A549 (cell line): ENCODE measurements around the gene NKAIN4. TPM values are rescaled to one million over a fixed set of nuclear protein-coding genes. Genes with fewer than 3 reads are reported as not detected.

Experiments used
- ATAC-seq, 2 experiments: fragments of 200-7000 bp in 1 of 2; fragments of >200 bp in 1 of 2; cut with Nextera tagmentation in 1 of 2; cut with Tn5 transposase in 1 of 2; 3 replicates each; pipeline versions ENCODE4 v1.8.0 to v1.9.1; 2018 to 2020; ENCODE audit warnings: mild to moderate bottlenecking in 1 of 2, moderate library complexity in 1 of 2
- CTCF ChIA-PET: fragments of 300-600 bp; sonication (Branson Sonifier 250); formaldehyde crosslinking; extraction: SDS; loops from one replicate; lab custom pipeline; 2021; ENCODE audit warnings: antibody characterized with exemption, inconsistent platforms; lab: Yijun Ruan, JAX
- POLR2A ChIA-PET: fragments of 350-600 bp; formaldehyde crosslinking; extraction: SDS; loops from one replicate; lab custom pipeline; 2021; ENCODE audit warnings: antibody characterized with exemption, inconsistent platforms; lab: Yijun Ruan, JAX
- DNase-seq, 2 experiments: peaks; one replicate each; pipeline versions ENCODE4 v3.0.0 to v3.0.0-alpha.2; 2011 to 2016; ENCODE audit warnings: low read depth in 1 of 2, low spot score in 1 of 2
- FAIRE-seq: peaks from 2 replicates; lab custom pipeline; 2011; peaks lifted over from hg19 to GRCh38; lab: Jason Lieb, UNC
- H3K27ac ChIP-seq, 2 experiments: fragments of >200 bp; sonication (Bioruptor Twin); formaldehyde crosslinking; 3 replicates each; pipeline ENCODE4 v1.5.1; 2016 to 2017
- H3K4me1 ChIP-seq: fragments of >200 bp; sonication (Bioruptor Twin); formaldehyde crosslinking; 3 replicates; pipeline ENCODE4 v1.6.1; 2016
- H3K4me2 ChIP-seq: fragments of >200 bp; sonication (Bioruptor Twin); formaldehyde crosslinking; 3 replicates; pipeline ENCODE4 v1.6.1; 2016
- H3K4me3 ChIP-seq: fragments of >200 bp; sonication (Bioruptor Twin); formaldehyde crosslinking; 3 replicates; pipeline ENCODE4 v1.5.1; 2016
- H3K9me3 ChIP-seq: fragments of >200 bp; sonication (Bioruptor Twin); formaldehyde crosslinking; 3 replicates; pipeline ENCODE4 v1.6.1; 2016
- CBX2 ChIP-seq: fragments of 200-600 bp; sonication (generic); IDR thresholded peaks from 2 replicates; pipeline ENCODE4 v1.6.1; 2016; ENCODE audit warnings: low read depth, mild to moderate bottlenecking, borderline replicate concordance
- CBX8 ChIP-seq: fragments of 200-600 bp; sonication (generic); IDR thresholded peaks from 2 replicates; pipeline ENCODE4 v1.6.1; 2016
- EHF ChIP-seq: fragments of 250-450 bp; sonication (Bioruptor Pico); IDR thresholded peaks from 2 replicates; pipeline ENCODE4 v1.5.0; 2020; ENCODE audit warnings: mild to moderate bottlenecking
- EP300 ChIP-seq, 2 experiments: fragments of >200 bp; sonication (Bioruptor Twin); formaldehyde crosslinking; IDR thresholded peaks; 2 replicates in 1 of 2; 3 replicates in 1 of 2; pipeline ENCODE4 v1.6.1; 2016 to 2017
- FOSB ChIP-seq: fragments of 250-450 bp; sonication (Bioruptor Pico); IDR thresholded peaks from 2 replicates; pipeline ENCODE4 v1.5.0; 2020; ENCODE audit warnings: mild to moderate bottlenecking, moderate library complexity
- HOXA7 ChIP-seq: fragments of 250-450 bp; sonication (Bioruptor Pico); IDR thresholded peaks from 2 replicates; pipeline ENCODE4 v1.5.0; 2020; ENCODE audit warnings: mild to moderate bottlenecking, moderate library complexity
- HOXB5 ChIP-seq: fragments of 250-450 bp; sonication (Bioruptor Pico); IDR thresholded peaks from 2 replicates; pipeline ENCODE4 v1.5.0; 2020; ENCODE audit warnings: mild to moderate bottlenecking, moderate library complexity
- KDM1A ChIP-seq: fragments of 200-600 bp; sonication (generic); IDR thresholded peaks from 2 replicates; pipeline ENCODE4 v1.6.1; 2016; ENCODE audit warnings: low read depth, mild to moderate bottlenecking
- NR3C1 ChIP-seq: fragments of >200 bp; sonication (Bioruptor Twin); formaldehyde crosslinking; IDR thresholded peaks from 3 replicates; pipeline ENCODE4 v1.6.1; 2017
- RAD21 ChIP-seq, 2 experiments: fragments of >200 bp in 1 of 2; sonication (Bioruptor Twin) in 1 of 2; formaldehyde crosslinking in 1 of 2; IDR thresholded peaks in 1 of 2; conservative IDR thresholded peaks in 1 of 2; 2 replicates in 1 of 2; 3 replicates in 1 of 2; pipeline ENCODE4 v1.6.1; 2012 to 2018; ENCODE audit warnings: inconsistent platforms in 1 of 2
- RCOR1 ChIP-seq: fragments of 150-350 bp; IDR thresholded peaks from 2 replicates; pipeline ENCODE4 v1.6.1; 2014; ENCODE audit warnings: antibody characterized with exemption, low read length, low read depth
- RNF2 ChIP-seq: fragments of 200-600 bp; sonication (generic); IDR thresholded peaks from 2 replicates; pipeline ENCODE4 v1.6.1; 2016; ENCODE audit warnings: low read depth, mild to moderate bottlenecking, antibody characterized with exemption, moderate library complexity, borderline replicate concordance
- WGBS: methylation state at CpG from one replicate; pipeline ENCODE4 v1.1.6; 2017; ENCODE audit errors: missing lambda C conversion rate; 5-methylcytosine and 5-hydroxymethylcytosine counted together
- polyA plus RNA-seq, 4 experiments: library from polyadenylated mRNA; depleted of rRNA in 3 of 4; stranded (reverse); fragments of >200 nt; fragmentation: RNase III in 1 of 4; extraction: RNeasy Plus Mini Kit Qiagen cat#74134 plus additional on column Dnase treatment in 1 of 4; gene quantifications; 2 replicates in 3 of 4; 3 replicates in 1 of 4; pipeline ENCODE4 v1.2.3, GENCODE V29; 2011 to 2017
- TF ChIP-seq, protein P1 (sequence below): fragments of 150-350 bp; IDR thresholded peaks from 2 replicates; pipeline ENCODE4 v1.6.1; 2014; ENCODE audit warnings: low read depth, mild to moderate bottlenecking, low read length
- TF ChIP-seq, protein P2 (sequence below): fragments of 250-450 bp; sonication (Bioruptor Pico); IDR thresholded peaks from 2 replicates; pipeline ENCODE4 v1.5.0; 2020; ENCODE audit warnings: low read depth, mild to moderate bottlenecking, moderate library complexity
- TF ChIP-seq, protein P3 (sequence below): fragments of >200 bp; sonication (Bioruptor Twin); formaldehyde crosslinking; IDR thresholded peaks from 2 replicates; pipeline ENCODE4 v1.6.1; 2016
- TF ChIP-seq, protein P4 (sequence below): fragments of >200 bp; sonication (Bioruptor Twin); formaldehyde crosslinking; IDR thresholded peaks from 3 replicates; pipeline ENCODE4 v1.5.1; 2016

Gene NKAIN4
- polyA plus RNA-seq, 2 of the 4 experiments (the other 2 are of a cell fraction): 5.8 to 9.7 TPM

DNA sequence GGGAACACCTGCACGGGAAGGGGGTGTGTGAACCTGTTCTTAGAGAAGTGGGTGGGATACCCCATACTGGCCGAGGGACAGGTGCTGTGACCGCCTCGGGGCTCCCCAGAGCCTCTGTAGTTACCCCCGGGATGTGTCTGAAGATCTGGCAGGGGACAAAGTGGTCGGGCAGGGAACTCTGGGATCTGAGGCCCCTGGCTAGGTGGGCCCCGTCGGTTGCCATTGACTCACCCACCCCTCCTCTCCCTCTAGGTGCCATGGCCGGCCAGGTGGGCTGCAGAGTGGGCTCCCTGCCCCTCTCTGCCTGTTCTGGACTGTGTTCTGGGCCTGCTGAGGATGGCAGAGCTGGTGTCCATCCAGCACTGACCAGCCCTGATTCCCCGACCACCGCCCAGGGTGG lies 14.3 kb downstream of the NKAIN4 start:
- no peaks in the 10 kb centered on the region for H3K9me3 ChIP-seq
- TF ChIP-seq FOSB (CRISPR knock-in tag) (no peak), EHF (CRISPR knock-in tag) (no peak), RNF2 (no peak), EP300 (IDR thresholded peaks at IDR 0.05) (no peak), KDM1A (no peak), RAD21 (conservative IDR thresholded peaks at IDR 0.05 in 1 of 2, IDR thresholded peaks at IDR 0.05 in 1 of 2) (no peak), CBX2 (no peak), RCOR1 (no peak), HOXB5 (CRISPR knock-in tag) (no peak)
- TF ChIP-seq, protein P1, sequence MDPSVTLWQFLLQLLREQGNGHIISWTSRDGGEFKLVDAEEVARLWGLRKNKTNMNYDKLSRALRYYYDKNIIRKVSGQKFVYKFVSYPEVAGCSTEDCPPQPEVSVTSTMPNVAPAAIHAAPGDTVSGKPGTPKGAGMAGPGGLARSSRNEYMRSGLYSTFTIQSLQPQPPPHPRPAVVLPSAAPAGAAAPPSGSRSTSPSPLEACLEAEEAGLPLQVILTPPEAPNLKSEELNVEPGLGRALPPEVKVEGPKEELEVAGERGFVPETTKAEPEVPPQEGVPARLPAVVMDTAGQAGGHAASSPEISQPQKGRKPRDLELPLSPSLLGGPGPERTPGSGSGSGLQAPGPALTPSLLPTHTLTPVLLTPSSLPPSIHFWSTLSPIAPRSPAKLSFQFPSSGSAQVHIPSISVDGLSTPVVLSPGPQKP: no peak
- POLR2A ChIA-PET: no interaction called here

DNA sequence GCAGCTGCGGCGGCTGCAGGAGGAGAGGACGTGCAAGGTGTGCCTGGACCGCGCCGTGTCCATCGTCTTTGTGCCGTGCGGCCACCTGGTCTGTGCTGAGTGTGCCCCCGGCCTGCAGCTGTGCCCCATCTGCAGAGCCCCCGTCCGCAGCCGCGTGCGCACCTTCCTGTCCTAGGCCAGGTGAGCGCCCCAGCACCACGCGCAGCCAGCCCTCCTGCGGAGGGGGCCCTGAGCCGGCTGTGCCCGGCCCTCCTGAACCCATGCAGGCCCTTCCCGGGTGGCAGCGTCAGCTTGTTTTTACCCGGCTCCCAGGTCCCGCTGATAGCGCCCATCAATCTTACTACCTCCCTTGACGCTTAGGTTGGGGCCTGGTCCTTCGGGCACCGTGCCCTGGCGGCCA lies 14.8 kb downstream of the NKAIN4 start:
- no peak for ATAC-seq
- peak overlapping the region in 1 of 2 experiments; percentile 99; a peak in 4 of 6 replicates for H3K27ac ChIP-seq
- POLR2A ChIA-PET: no interaction called here
- DNase-seq: no peak
- TF ChIP-seq CBX8 (no peak), HOXA7 (CRISPR knock-in tag) (no peak), NR3C1 (no peak)
- TF ChIP-seq, protein P2, sequence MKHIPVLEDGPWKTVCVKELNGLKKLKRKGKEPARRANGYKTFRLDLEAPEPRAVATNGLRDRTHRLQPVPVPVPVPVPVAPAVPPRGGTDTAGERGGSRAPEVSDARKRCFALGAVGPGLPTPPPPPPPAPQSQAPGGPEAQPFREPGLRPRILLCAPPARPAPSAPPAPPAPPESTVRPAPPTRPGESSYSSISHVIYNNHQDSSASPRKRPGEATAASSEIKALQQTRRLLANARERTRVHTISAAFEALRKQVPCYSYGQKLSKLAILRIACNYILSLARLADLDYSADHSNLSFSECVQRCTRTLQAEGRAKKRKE (CRISPR knock-in tag): no peak
- TF ChIP-seq, protein P3, sequence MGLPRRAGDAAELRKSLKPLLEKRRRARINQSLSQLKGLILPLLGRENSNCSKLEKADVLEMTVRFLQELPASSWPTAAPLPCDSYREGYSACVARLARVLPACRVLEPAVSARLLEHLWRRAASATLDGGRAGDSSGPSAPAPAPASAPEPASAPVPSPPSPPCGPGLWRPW: no peak
- TF ChIP-seq, all 56 proteins: peak for 0
- CTCF ChIA-PET: interaction anchor here (1.5 to 11.7 kb wide), 3 partner anchors 14 to 56 kb away, joined by 3 to 131 read pairs (median 60); partner anchors contain the start of gene NKAIN4
- H3K9me3 ChIP-seq: no peaks in the 10 kb centered on the region
- WGBS: 97% methylated on average over 25 of the region's 30 CpGs
- FAIRE-seq: no peak
- H3K4me1 ChIP-seq: peaks cover 64% of the 10 kb centered on the region
- H3K4me3 ChIP-seq: no peak overlapping the region
- no peak overlapping the region for H3K4me2 ChIP-seq

More for the DNA sequence above, 14.3 kb downstream of the NKAIN4 start:
- H3K4me2 ChIP-seq: no peak overlapping the region
- ATAC-seq (no peak), DNase-seq (no peak), FAIRE-seq (no peak)
- H3K4me3 ChIP-seq: no peak overlapping the region
- 87% methylated on average over 10 of the region's 11 CpGs for WGBS
- CTCF ChIA-PET: interaction anchor here (1.4 to 11.7 kb wide), 4 partner anchors 9 to 57 kb away, joined by 3 to 131 read pairs (median 32); partner anchors contain the start of gene NKAIN4
- peaks cover 58% of the 10 kb centered on the region for H3K4me1 ChIP-seq
- peak overlapping the region; percentile 17 to 99; a peak in 4 of 6 replicates for H3K27ac ChIP-seq

DNA sequence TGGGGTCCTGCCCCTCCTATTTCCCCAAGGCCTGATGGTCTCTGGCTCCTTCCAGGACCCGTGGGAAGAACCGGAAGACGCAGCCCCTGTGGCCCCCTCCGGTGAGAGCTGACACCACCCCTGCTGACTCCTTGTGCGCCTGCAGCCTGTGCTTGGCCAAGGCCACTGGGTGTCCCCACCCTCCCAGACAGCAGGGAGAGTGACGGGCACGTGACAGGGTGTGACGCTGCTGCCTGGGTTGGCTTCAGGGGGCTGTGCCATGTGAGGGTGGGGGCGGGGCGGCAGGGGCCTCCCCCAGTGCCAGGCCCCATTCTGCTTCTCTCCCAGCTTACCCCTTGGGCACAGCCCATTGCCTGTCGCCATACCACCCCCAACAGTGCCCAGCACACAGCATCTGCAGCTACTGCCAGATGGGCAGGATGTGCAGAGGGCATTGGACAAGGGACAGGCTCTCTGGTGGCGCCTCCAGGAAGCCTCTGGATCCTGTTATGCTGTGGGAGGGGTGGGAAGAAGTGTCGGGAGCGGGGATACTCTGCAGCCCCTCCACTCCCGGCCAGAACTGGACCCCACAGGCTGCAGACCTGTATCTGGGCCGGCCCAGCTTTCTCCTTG lies 15.6 kb downstream of the NKAIN4 start:
- POLR2A ChIA-PET: no interaction called here
- no peak overlapping the region for H3K4me3 ChIP-seq
- DNase-seq (peak in 1 of 2 experiments; percentile 56), ATAC-seq (peak; percentile 17 to 20; a peak in 2 of 6 replicates), FAIRE-seq (no peak)
- CTCF ChIA-PET: interaction anchor here (1.0 to 11.7 kb wide), 5 partner anchors 8 to 71 kb away, joined by 3 to 131 read pairs (median 20); partner anchors contain the start of gene NKAIN4
- TF ChIP-seq, protein P3: no peak
- TF ChIP-seq RAD21 (conservative IDR thresholded peaks at IDR 0.05 in 1 of 2, IDR thresholded peaks at IDR 0.05 in 1 of 2): peak; percentile 28 to 33; a peak in 2 of 5 replicates
- TF ChIP-seq, protein P4, sequence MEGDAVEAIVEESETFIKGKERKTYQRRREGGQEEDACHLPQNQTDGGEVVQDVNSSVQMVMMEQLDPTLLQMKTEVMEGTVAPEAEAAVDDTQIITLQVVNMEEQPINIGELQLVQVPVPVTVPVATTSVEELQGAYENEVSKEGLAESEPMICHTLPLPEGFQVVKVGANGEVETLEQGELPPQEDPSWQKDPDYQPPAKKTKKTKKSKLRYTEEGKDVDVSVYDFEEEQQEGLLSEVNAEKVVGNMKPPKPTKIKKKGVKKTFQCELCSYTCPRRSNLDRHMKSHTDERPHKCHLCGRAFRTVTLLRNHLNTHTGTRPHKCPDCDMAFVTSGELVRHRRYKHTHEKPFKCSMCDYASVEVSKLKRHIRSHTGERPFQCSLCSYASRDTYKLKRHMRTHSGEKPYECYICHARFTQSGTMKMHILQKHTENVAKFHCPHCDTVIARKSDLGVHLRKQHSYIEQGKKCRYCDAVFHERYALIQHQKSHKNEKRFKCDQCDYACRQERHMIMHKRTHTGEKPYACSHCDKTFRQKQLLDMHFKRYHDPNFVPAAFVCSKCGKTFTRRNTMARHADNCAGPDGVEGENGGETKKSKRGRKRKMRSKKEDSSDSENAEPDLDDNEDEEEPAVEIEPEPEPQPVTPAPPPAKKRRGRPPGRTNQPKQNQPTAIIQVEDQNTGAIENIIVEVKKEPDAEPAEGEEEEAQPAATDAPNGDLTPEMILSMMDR: 0 out of 3 replicates have a peak, but pooled peaks have one; percentile 5
- peak overlapping the region; percentile 16 for H3K4me2 ChIP-seq
- WGBS: 75% methylated on average over 5 of the region's 16 CpGs
- H3K4me1 ChIP-seq: peaks cover 72% of the 10 kb centered on the region
- H3K27ac ChIP-seq: peak overlapping the region; percentile 96 to 99
- no peaks in the 10 kb centered on the region for H3K9me3 ChIP-seq
